H9 (cell line): Measurements from ENCODE around the gene LSM4. TPM values are rescaled to one million over a fixed set of nuclear protein-coding genes. Genes with fewer than 3 reads are reported as not detected.

Source experiments
- DNase-seq: peaks from one replicate; pipeline ENCODE4 v3.0.0-alpha.2; 2017
- H2AFZ ChIP-seq: one replicate; pipeline ENCODE4 v1.6.1; 2013; ENCODE audit warnings: mild to moderate bottlenecking, low read length, control low read depth, moderate library complexity
- H2AK5ac ChIP-seq: 2 replicates; pipeline ENCODE4 v1.6.1; 2013; ENCODE audit warnings: low read length, control low read depth, mixed read lengths; ENCODE audit not compliant: insufficient read length
- H2BK120ac ChIP-seq: one replicate; pipeline ENCODE4 v1.6.1; 2013; ENCODE audit warnings: low read depth, mild to moderate bottlenecking, low read length, control low read depth, inconsistent platforms; ENCODE audit not compliant: poor library complexity, severe bottlenecking
- H2BK12ac ChIP-seq: 2 replicates; pipeline ENCODE4 v1.6.1; 2013; ENCODE audit warnings: low read length, control low read depth, mixed read lengths, low read depth; ENCODE audit not compliant: insufficient read length
- H2BK15ac ChIP-seq: 2 replicates; pipeline ENCODE4 v1.6.1; 2013; ENCODE audit warnings: low read depth, low read length, control low read depth
- H2BK20ac ChIP-seq: one replicate; pipeline ENCODE4 v1.6.1; 2013; ENCODE audit warnings: low read depth, mild to moderate bottlenecking, low read length, control low read depth, inconsistent platforms; ENCODE audit not compliant: poor library complexity, severe bottlenecking
- H2BK5ac ChIP-seq: 2 replicates; pipeline ENCODE4 v1.6.1; 2013; ENCODE audit warnings: low read length, control low read depth, mixed read lengths; ENCODE audit not compliant: insufficient read length
- H3K14ac ChIP-seq: 2 replicates; pipeline ENCODE4 v1.6.1; 2013; ENCODE audit warnings: low read length, control low read depth; ENCODE audit not compliant: insufficient read depth
- H3K18ac ChIP-seq: 2 replicates; pipeline ENCODE4 v1.6.1; 2013; ENCODE audit warnings: low read depth, mild to moderate bottlenecking, mixed read lengths, low read length, control low read depth; ENCODE audit not compliant: insufficient read length
- H3K23ac ChIP-seq: 2 replicates; pipeline ENCODE4 v1.6.1; 2013; ENCODE audit warnings: low read length, control low read depth, mixed read lengths, low read depth; ENCODE audit not compliant: insufficient read length
- H3K23me2 ChIP-seq: 2 replicates; pipeline ENCODE4 v1.6.1; 2013; ENCODE audit warnings: low read depth, mild to moderate bottlenecking, mixed read lengths, low read length, control low read depth; ENCODE audit not compliant: insufficient read length, poor library complexity, severe bottlenecking
- H3K27ac ChIP-seq: 2 replicates; pipeline ENCODE4 v1.5.1; 2013; ENCODE audit warnings: low read length, control low read depth, mixed read lengths, low read depth; ENCODE audit not compliant: insufficient read length
- H3K27me3 ChIP-seq: 2 replicates; pipeline ENCODE4 v1.6.1; 2013; ENCODE audit warnings: low read length, control low read depth, inconsistent platforms; ENCODE audit not compliant: insufficient read depth
- H3K4ac ChIP-seq: 2 replicates; pipeline ENCODE4 v1.6.1; 2013; ENCODE audit warnings: low read depth, mild to moderate bottlenecking, control low read depth, inconsistent platforms, low read length, moderate library complexity
- H3K4me1 ChIP-seq: 2 replicates; pipeline ENCODE4 v1.6.1; 2013; ENCODE audit warnings: low read length, control low read depth, inconsistent platforms; ENCODE audit not compliant: insufficient read depth
- H3K4me2 ChIP-seq: 2 replicates; pipeline ENCODE4 v1.6.1; 2013; ENCODE audit warnings: low read length, control low read depth, mixed read lengths; ENCODE audit not compliant: insufficient read length, insufficient read depth
- H3K56ac ChIP-seq: 2 replicates; pipeline ENCODE4 v1.6.1; 2013; ENCODE audit warnings: low read depth, mild to moderate bottlenecking, mixed read lengths, low read length, control low read depth; ENCODE audit not compliant: insufficient read length
- H3K79me1 ChIP-seq: 2 replicates; pipeline ENCODE4 v1.6.1; 2013; ENCODE audit warnings: low read depth, mild to moderate bottlenecking, moderate library complexity, low read length, control low read depth, inconsistent platforms; ENCODE audit not compliant: insufficient read depth, poor library complexity, severe bottlenecking
- H3K79me2 ChIP-seq: 2 replicates; pipeline ENCODE4 v1.6.1; 2013; ENCODE audit warnings: low read length, control low read depth, inconsistent platforms; ENCODE audit not compliant: insufficient read depth
- H3K9ac ChIP-seq: 2 replicates; pipeline ENCODE4 v1.6.1; 2013; ENCODE audit warnings: low read length, control low read depth, mixed read lengths; ENCODE audit not compliant: insufficient read length; ENCODE audit errors: extremely low read depth
- H3K9me3 ChIP-seq: one replicate; pipeline ENCODE4 v1.6.1; 2013; ENCODE audit warnings: low read depth, low read length, inconsistent platforms; ENCODE audit not compliant: control insufficient read depth
- H3T11ph ChIP-seq: one replicate; pipeline ENCODE4 v1.6.1; 2013; ENCODE audit warnings: mild to moderate bottlenecking, low read length, control low read depth, inconsistent platforms
- H4K20me1 ChIP-seq: one replicate; pipeline ENCODE4 v1.6.1; 2013; ENCODE audit not compliant: control insufficient read depth, insufficient read length, insufficient read depth
- H4K5ac ChIP-seq: 2 replicates; pipeline ENCODE4 v1.6.1; 2013; ENCODE audit warnings: low read depth, mild to moderate bottlenecking, mixed read lengths, low read length, control low read depth; ENCODE audit not compliant: insufficient read length
- H4K8ac ChIP-seq: replicated peaks from 2 replicates; pipeline ENCODE4 v1.6.1; 2013; ENCODE audit warnings: low read length, control low read depth, mixed read lengths, low read depth; ENCODE audit not compliant: insufficient read length
- H4K91ac ChIP-seq: 2 replicates; pipeline ENCODE4 v1.6.1; 2013; ENCODE audit warnings: low read depth, mild to moderate bottlenecking, moderate library complexity, mixed read lengths, low read length, control low read depth; ENCODE audit not compliant: insufficient read length
- H3K27ac Mint-ChIP-seq, 3 experiments: 2 replicates in 2 of 3; 3 replicates in 1 of 3; pipeline ENCODE4 v1.8.0; 2020 to 2021; ENCODE audit warnings: mixed read lengths in 3 of 3, mild to moderate bottlenecking in 1 of 3, moderate library complexity in 1 of 3
- H3K27me3 Mint-ChIP-seq: 2 replicates; pipeline ENCODE4 v1.8.0; 2021; ENCODE audit warnings: low read depth, mild to moderate bottlenecking, moderate library complexity, mixed read lengths
- H3K36me3 Mint-ChIP-seq, 3 experiments: 2 replicates in 2 of 3; 3 replicates in 1 of 3; pipeline ENCODE4 v1.8.0; 2020 to 2021; ENCODE audit warnings: low read depth in 3 of 3, mixed read lengths in 3 of 3; ENCODE audit not compliant: insufficient read depth in 1 of 3
- H3K4me1 Mint-ChIP-seq, 2 experiments: 2 replicates each; pipeline ENCODE4 v1.8.0; 2020; ENCODE audit warnings: mixed read lengths in 2 of 2
- H3K4me3 Mint-ChIP-seq, 2 experiments: 2 replicates in 1 of 2; 3 replicates in 1 of 2; pipeline ENCODE4 v1.8.0; 2020 to 2021; ENCODE audit warnings: mild to moderate bottlenecking in 2 of 2, mixed read lengths in 2 of 2, moderate library complexity in 1 of 2
- H3K9me3 Mint-ChIP-seq, 2 experiments: 2 replicates in 1 of 2; 3 replicates in 1 of 2; pipeline ENCODE4 v1.8.0; 2020; ENCODE audit warnings: mild to moderate bottlenecking in 2 of 2, mixed read lengths in 2 of 2, moderate library complexity in 1 of 2
- WGBS: extraction: QIAGEN DNeasy Blood & Tissue Kit; methylation state at CpG from one replicate; pipeline ENCODE4 v1.1.7; 2013; ENCODE audit warnings: missing lambda C conversion rate, low lambda C conversion rate, mixed read lengths; ENCODE audit not compliant: insufficient read length; ENCODE audit errors: extremely low coverage; 5-methylcytosine and 5-hydroxymethylcytosine counted together
- total RNA-seq: library from RNA; stranded (reverse); gene quantifications from 2 replicates; pipeline ENCODE4 v1.2.1, GENCODE V29; 2021
- TF ChIP-seq, protein P1 (sequence below): fragments of 200-600 bp; sonication (generic); conservative IDR thresholded peaks from 3 replicates; pipeline ENCODE4 v1.8.0; 2021; ENCODE audit warnings: antibody characterized with exemption, mild to moderate bottlenecking

LSM4 gene
- total RNA-seq, 1 experiment from 2014 or later: 342 TPM

DNA sequence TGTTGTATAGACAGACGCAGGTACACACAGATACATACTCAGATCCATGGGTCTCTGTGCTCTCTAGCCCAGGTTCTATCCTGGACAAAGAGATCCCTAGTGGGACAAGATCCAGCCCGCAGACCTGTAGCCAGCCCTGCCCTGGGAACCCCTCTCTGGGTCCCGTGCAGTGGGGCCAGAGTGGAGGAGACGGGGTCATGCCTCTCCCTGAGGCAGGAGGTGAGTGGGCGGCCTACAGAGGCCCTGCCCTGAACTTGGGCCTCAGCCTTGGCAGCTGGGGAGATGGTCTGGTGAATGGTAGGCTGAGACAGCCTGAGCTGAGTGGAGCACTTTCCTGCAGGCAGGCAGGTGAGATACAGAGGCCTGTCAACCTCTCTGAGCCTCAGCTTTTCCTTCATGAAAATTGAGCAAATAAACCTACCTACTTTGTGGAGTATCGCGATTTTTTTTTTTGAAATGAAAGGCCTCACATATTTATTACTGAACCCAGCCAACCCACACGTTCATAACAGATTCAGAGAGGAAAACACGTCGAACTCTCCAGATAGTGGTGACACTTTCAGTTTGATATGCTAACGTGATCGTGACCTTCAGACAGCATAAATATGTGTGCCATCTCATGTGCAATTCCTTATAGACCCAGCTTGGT lies 38.0 kb downstream of the LSM4 start:
- Histone ChIP-seq H2AFZ (no peak overlapping the region), H4K5ac (no peak overlapping the region)

More for the DNA sequence above, 38.0 kb downstream of the LSM4 start:
- no peaks in the 10 kb centered on the region for H3K79me1 ChIP-seq
- TF ChIP-seq, protein P1, sequence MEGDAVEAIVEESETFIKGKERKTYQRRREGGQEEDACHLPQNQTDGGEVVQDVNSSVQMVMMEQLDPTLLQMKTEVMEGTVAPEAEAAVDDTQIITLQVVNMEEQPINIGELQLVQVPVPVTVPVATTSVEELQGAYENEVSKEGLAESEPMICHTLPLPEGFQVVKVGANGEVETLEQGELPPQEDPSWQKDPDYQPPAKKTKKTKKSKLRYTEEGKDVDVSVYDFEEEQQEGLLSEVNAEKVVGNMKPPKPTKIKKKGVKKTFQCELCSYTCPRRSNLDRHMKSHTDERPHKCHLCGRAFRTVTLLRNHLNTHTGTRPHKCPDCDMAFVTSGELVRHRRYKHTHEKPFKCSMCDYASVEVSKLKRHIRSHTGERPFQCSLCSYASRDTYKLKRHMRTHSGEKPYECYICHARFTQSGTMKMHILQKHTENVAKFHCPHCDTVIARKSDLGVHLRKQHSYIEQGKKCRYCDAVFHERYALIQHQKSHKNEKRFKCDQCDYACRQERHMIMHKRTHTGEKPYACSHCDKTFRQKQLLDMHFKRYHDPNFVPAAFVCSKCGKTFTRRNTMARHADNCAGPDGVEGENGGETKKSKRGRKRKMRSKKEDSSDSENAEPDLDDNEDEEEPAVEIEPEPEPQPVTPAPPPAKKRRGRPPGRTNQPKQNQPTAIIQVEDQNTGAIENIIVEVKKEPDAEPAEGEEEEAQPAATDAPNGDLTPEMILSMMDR: no peak
- no peaks in the 10 kb centered on the region for H3K9me3 ChIP-seq
- no peak overlapping the region for H4K8ac ChIP-seq
- H3K4me2 ChIP-seq: no peak overlapping the region
- Mint-ChIP-seq H3K9me3 (peaks cover 0 to under 1% of the 10 kb centered on the region in 2 experiments; a peak in 3 of 5 replicates), H3K36me3 (peaks cover under 1 to 1% (median under 1%) of the 10 kb centered on the region in 3 experiments; a peak in 5 of 7 replicates), H3K4me1 (peaks cover 33 to 36% of the 10 kb centered on the region in 2 experiments), H3K27me3 (peaks cover 5% of the 10 kb centered on the region; the same call in 1 of the 2 replicates), H3K4me3 (no peak overlapping the region), H3K27ac (no peak overlapping the region)
- no peak overlapping the region for H3T11ph ChIP-seq
- H3K23ac ChIP-seq: no peak overlapping the region
- H3K18ac ChIP-seq: no peak overlapping the region
- H2BK15ac ChIP-seq: no peak overlapping the region
- H3K4ac ChIP-seq: no peak overlapping the region
- no peaks in the 10 kb centered on the region for H4K20me1 ChIP-seq
- no peak overlapping the region for H3K27ac ChIP-seq
- no peak for DNase-seq
- no peak overlapping the region for H4K91ac ChIP-seq
- no peak overlapping the region for H2BK5ac ChIP-seq
- no peak overlapping the region for H2BK120ac ChIP-seq
- no peak overlapping the region for H3K9ac ChIP-seq
- no peaks in the 10 kb centered on the region; the same call in 1 of the 2 replicates for H3K4me1 ChIP-seq
- no peak overlapping the region for H3K56ac ChIP-seq
- no peak overlapping the region for H2AK5ac ChIP-seq
- peaks cover 12% of the 10 kb centered on the region for H3K23me2 ChIP-seq
- WGBS: no CpG with 5 or more reads among the region's 12 CpGs
- no peaks in the 10 kb centered on the region; the same call in 1 of the 2 replicates for H3K79me2 ChIP-seq
- no peaks in the 10 kb centered on the region for H3K27me3 ChIP-seq
- H3K14ac ChIP-seq: no peak overlapping the region
- H2BK12ac ChIP-seq: no peak overlapping the region
- H2BK20ac ChIP-seq: no peak overlapping the region
